Adrenal gland (tissue), 5 donors: ENCODE results near the gene VEZF1.

Source experiments
- CTCF ChIP-seq, 6 experiments: fragments of 450-650 bp in 4 of 6; fragments of 200-600 bp in 2 of 6; sonication (generic) in 1 of 6; IDR thresholded peaks; 1 replicate in 5 of 6; 2 replicates in 1 of 6; pipeline versions ENCODE4 v1.5.1 to v1.8.0; 2016 to 2021; ENCODE audit warnings: antibody characterized with exemption in 6 of 6, mild to moderate bottlenecking in 2 of 6, moderate library complexity in 1 of 6
- POLR2A ChIP-seq, 2 donors: fragments of 450-650 bp; IDR thresholded peaks; one replicate each; pipeline ENCODE4 v1.6.1; 2017; ENCODE audit warnings: antibody characterized with exemption in 2 of 2, mild to moderate bottlenecking in 2 of 2, moderate library complexity in 1 of 2
- donor health status: DM: no; HTN: no; CAD: no.

- TF ChIP-seq CTCF (IDR thresholded peaks at IDR 0.05) = no peak
- no peak for TF ChIP-seq POLR2A (IDR thresholded peaks at IDR 0.05)
Observed at GRCh38 chr17:57972151-57972550, 15.9 kb downstream of the VEZF1 start.
